ENCODE data around the gene KRTAP19-1.

KRTAP19-1 gene

GRCh38 chr21:30468900-30469714, 11.1 kb downstream of the KRTAP19-1 start:
- FAIRE-seq, result no peak
- no peak for DNase-seq (ENCODE audit: insufficient read length)
- TF ChIP-seq TAF1 (IDR thresholded peaks at IDR 0.05; ENCODE audit: borderline replicate concordance, low read depth, low read length) (no peak), POLR2AphosphoS5 (IDR thresholded peaks at IDR 0.05; ENCODE audit: low read depth, low read length) (no peak), POLR2A (IDR thresholded peaks at IDR 0.05; ENCODE audit: low read depth, low read length) (no peak)

GRCh38 chr21:30463713-30464112, 16.5 kb downstream of the KRTAP19-1 start:
- TF ChIP-seq TAF1 (IDR thresholded peaks at IDR 0.05; ENCODE audit: borderline replicate concordance, low read depth, low read length) (no peak), POLR2A (IDR thresholded peaks at IDR 0.05; ENCODE audit: low read depth, low read length) (no peak), POLR2AphosphoS5 (IDR thresholded peaks at IDR 0.05; ENCODE audit: low read depth, low read length) (no peak)
- DNase-seq (ENCODE audit: insufficient read length), result no peak
- no peak for FAIRE-seq

- DNase-seq (ENCODE audit: insufficient read length), result no peak
- TF ChIP-seq POLR2AphosphoS5 (IDR thresholded peaks at IDR 0.05; ENCODE audit: low read depth, low read length) (no peak), POLR2A (IDR thresholded peaks at IDR 0.05; ENCODE audit: low read depth, low read length) (no peak), TAF1 (IDR thresholded peaks at IDR 0.05; ENCODE audit: borderline replicate concordance, low read depth, low read length) (no peak)
- FAIRE-seq, result no peak
Observed at GRCh38 chr21:30448514-30448913, 31.7 kb downstream of the KRTAP19-1 start.

- DNase-seq (ENCODE audit: insufficient read length) (no peak), FAIRE-seq (no peak)
- TF ChIP-seq TAF1 (IDR thresholded peaks at IDR 0.05; ENCODE audit: borderline replicate concordance, low read depth, low read length) (no peak), POLR2A (IDR thresholded peaks at IDR 0.05; ENCODE audit: low read depth, low read length) (no peak), POLR2AphosphoS5 (IDR thresholded peaks at IDR 0.05; ENCODE audit: low read depth, low read length) (no peak)
Observed at GRCh38 chr21:30447056-30447455, 33.1 kb downstream of the KRTAP19-1 start.

GRCh38 chr21:30444204-30444603, 36.0 kb downstream of the KRTAP19-1 start:
- no peak for TF ChIP-seq POLR2A (IDR thresholded peaks at IDR 0.05; ENCODE audit: low read depth, low read length)
- no peak for TF ChIP-seq POLR2AphosphoS5 (IDR thresholded peaks at IDR 0.05; ENCODE audit: low read depth, low read length)
- TF ChIP-seq TAF1 (IDR thresholded peaks at IDR 0.05; ENCODE audit: borderline replicate concordance, low read depth, low read length), result no peak
- no peak for DNase-seq (ENCODE audit: insufficient read length)
- no peak for FAIRE-seq

GRCh38 chr21:30443226-30443625, 36.9 kb downstream of the KRTAP19-1 start:
- TF ChIP-seq POLR2AphosphoS5 (IDR thresholded peaks at IDR 0.05; ENCODE audit: low read depth, low read length) (no peak), POLR2A (IDR thresholded peaks at IDR 0.05; ENCODE audit: low read depth, low read length) (no peak), TAF1 (IDR thresholded peaks at IDR 0.05; ENCODE audit: borderline replicate concordance, low read depth, low read length) (no peak)
- FAIRE-seq, result no peak

GRCh38 chr21:30439975-30440374, 40.2 kb downstream of the KRTAP19-1 start, which contains the start of gene KRTAP15-1:
Gene KRTAP15-1, plus strand, starts transcription at chr21:30440275. Its CDS starts 53 bp downstream, at chr21:30440328.
- DNase-seq (ENCODE audit: insufficient read length) (no peak), FAIRE-seq (no peak)
- TF ChIP-seq TAF1 (IDR thresholded peaks at IDR 0.05; ENCODE audit: borderline replicate concordance, low read depth, low read length) (no peak), POLR2AphosphoS5 (IDR thresholded peaks at IDR 0.05; ENCODE audit: low read depth, low read length) (no peak), POLR2A (IDR thresholded peaks at IDR 0.05; ENCODE audit: low read depth, low read length) (no peak)

More at GRCh38 chr21:30443226-30443625, 36.9 kb downstream of the KRTAP19-1 start:
- no peak for DNase-seq (ENCODE audit: insufficient read length)

GRCh38 chr21:30437010-30437565, 43.1 kb downstream of the KRTAP19-1 start:
- DNase-seq (ENCODE audit: insufficient read length) (no peak), FAIRE-seq (no peak)
- TF ChIP-seq POLR2A (IDR thresholded peaks at IDR 0.05; ENCODE audit: low read depth, low read length) (no peak), POLR2AphosphoS5 (IDR thresholded peaks at IDR 0.05; ENCODE audit: low read depth, low read length) (no peak), TAF1 (IDR thresholded peaks at IDR 0.05; ENCODE audit: borderline replicate concordance, low read depth, low read length) (no peak)

GRCh38 chr21:30434033-30434631, 46.0 kb downstream of the KRTAP19-1 start:
- DNase-seq (ENCODE audit: insufficient read length) (no peak), FAIRE-seq (no peak)
- no peak for TF ChIP-seq POLR2A (IDR thresholded peaks at IDR 0.05; ENCODE audit: low read depth, low read length)
- no peak for TF ChIP-seq TAF1 (IDR thresholded peaks at IDR 0.05; ENCODE audit: borderline replicate concordance, low read depth, low read length)
- TF ChIP-seq POLR2AphosphoS5 (IDR thresholded peaks at IDR 0.05; ENCODE audit: low read depth, low read length), result no peak

GRCh38 chr21:30430170-30430655, 50.0 kb downstream of the KRTAP19-1 start, which contains the start of gene KRTAP13-4:
Gene KRTAP13-4, plus strand, starts transcription at chr21:30430220. Its CDS starts 56 bp downstream, at chr21:30430276.
- TF ChIP-seq POLR2AphosphoS5 (IDR thresholded peaks at IDR 0.05; ENCODE audit: low read depth, low read length), result no peak
- TF ChIP-seq TAF1 (IDR thresholded peaks at IDR 0.05; ENCODE audit: borderline replicate concordance, low read depth, low read length), result no peak
- no peak for TF ChIP-seq POLR2A (IDR thresholded peaks at IDR 0.05; ENCODE audit: low read depth, low read length)
- DNase-seq (ENCODE audit: insufficient read length) (no peak), FAIRE-seq (no peak)
